ENCODE data around the gene ENGASE. TPM values are rescaled to one million over a fixed set of nuclear protein-coding genes. Genes with fewer than 3 reads are reported as not detected.

ENGASE gene
- total RNA-seq, 1 donor from 2014 or later: 76.2 TPM

GRCh38 chr17:79091226-79091670, 16.6 kb downstream of the ENGASE start:
- H3K4me1 Mint-ChIP-seq: peaks cover 7% of the 10 kb centered on the region
- no peak for TF ChIP-seq CTCF (IDR thresholded peaks at IDR 0.05; ENCODE audit: unreplicated experiment)
- no peak for DNase-seq (ENCODE audit: low spot score in 2 of 2, unreplicated experiment in 2 of 2)
- H3K4me3 Mint-ChIP-seq: no peak overlapping the region
- H3K27me3 Mint-ChIP-seq (ENCODE audit: low read depth): peaks cover 20% of the 10 kb centered on the region
- H3K36me3 Mint-ChIP-seq: no peaks in the 10 kb centered on the region
- H3K9me3 Mint-ChIP-seq: no peaks in the 10 kb centered on the region
- no peak overlapping the region for H3K27ac Mint-ChIP-seq

- peaks cover 7% of the 10 kb centered on the region for H3K4me1 Mint-ChIP-seq
- H3K27ac Mint-ChIP-seq: no peak overlapping the region
- H3K4me3 Mint-ChIP-seq: no peak overlapping the region
- no peaks in the 10 kb centered on the region for H3K36me3 Mint-ChIP-seq
- no peak for TF ChIP-seq CTCF (IDR thresholded peaks at IDR 0.05; ENCODE audit: unreplicated experiment)
- DNase-seq (ENCODE audit: low spot score in 2 of 2, unreplicated experiment in 2 of 2): no peak
- no peaks in the 10 kb centered on the region for H3K9me3 Mint-ChIP-seq
- H3K27me3 Mint-ChIP-seq (ENCODE audit: low read depth): peaks cover 27% of the 10 kb centered on the region
Measured at GRCh38 chr17:79092567-79092966, 17.9 kb downstream of the ENGASE start.

GRCh38 chr17:79093270-79093669, 18.6 kb downstream of the ENGASE start:
- Mint-ChIP-seq H3K27ac (no peak overlapping the region), H3K4me3 (no peak overlapping the region), H3K36me3 (no peaks in the 10 kb centered on the region), H3K27me3 (ENCODE audit: low read depth) (peaks cover 34% of the 10 kb centered on the region), H3K4me1 (peaks cover 7% of the 10 kb centered on the region), H3K9me3 (no peaks in the 10 kb centered on the region)
- no peak for TF ChIP-seq CTCF (IDR thresholded peaks at IDR 0.05; ENCODE audit: unreplicated experiment)
- DNase-seq (ENCODE audit: low spot score in 2 of 2, unreplicated experiment in 2 of 2): no peak

GRCh38 chr17:79094261-79094660, 19.6 kb downstream of the ENGASE start:
- no peak for TF ChIP-seq CTCF (IDR thresholded peaks at IDR 0.05; ENCODE audit: unreplicated experiment)
- Mint-ChIP-seq H3K27ac (no peak overlapping the region), H3K36me3 (no peaks in the 10 kb centered on the region), H3K4me3 (no peak overlapping the region), H3K27me3 (ENCODE audit: low read depth) (peaks cover 44% of the 10 kb centered on the region), H3K4me1 (peaks cover 7% of the 10 kb centered on the region), H3K9me3 (no peaks in the 10 kb centered on the region)
- DNase-seq (ENCODE audit: low spot score in 2 of 2, unreplicated experiment in 2 of 2): no peak

- no peak overlapping the region for H3K27ac Mint-ChIP-seq
- no peak for DNase-seq (ENCODE audit: low spot score in 2 of 2, unreplicated experiment in 2 of 2)
- peaks cover 56% of the 10 kb centered on the region for H3K27me3 Mint-ChIP-seq (ENCODE audit: low read depth)
Measured at GRCh38 chr17:79095345-79096055, 20.9 kb downstream of the ENGASE start.

More at GRCh38 chr17:79095345-79096055, 20.9 kb downstream of the ENGASE start:
- Mint-ChIP-seq H3K9me3 (no peaks in the 10 kb centered on the region), H3K36me3 (no peaks in the 10 kb centered on the region), H3K4me3 (no peak overlapping the region), H3K4me1 (peaks cover 4% of the 10 kb centered on the region)
- TF ChIP-seq CTCF (IDR thresholded peaks at IDR 0.05; ENCODE audit: unreplicated experiment): no peak
